C4-2B (cell line): Measurements from ENCODE around the gene TRUB2.
"Not testable (repeated sequence)": the region's sequence is repeated elsewhere in the genome, so short reads cannot be mapped to it uniquely, and the experiment has no call there.

ENCODE experiments used
- H3K27ac ChIP-seq: fragments of 450-650 bp; 2 replicates; pipeline ENCODE4 v1.5.1; 2017
- ZFX ChIP-seq: fragments of 450-650 bp; IDR thresholded peaks from 2 replicates; pipeline ENCODE4 v1.6.1; 2017
- TF ChIP-seq, protein P1 (sequence below): fragments of 450-650 bp; conservative IDR thresholded peaks from 2 replicates; pipeline ENCODE4 v1.5.1; 2017; ENCODE audit warnings: mild to moderate bottlenecking

Gene TRUB2

GRCh38 chr9:128280084-128280622, 42.1 kb downstream of the TRUB2 start:
- no peak for TF ChIP-seq ZFX
- TF ChIP-seq, protein P1, sequence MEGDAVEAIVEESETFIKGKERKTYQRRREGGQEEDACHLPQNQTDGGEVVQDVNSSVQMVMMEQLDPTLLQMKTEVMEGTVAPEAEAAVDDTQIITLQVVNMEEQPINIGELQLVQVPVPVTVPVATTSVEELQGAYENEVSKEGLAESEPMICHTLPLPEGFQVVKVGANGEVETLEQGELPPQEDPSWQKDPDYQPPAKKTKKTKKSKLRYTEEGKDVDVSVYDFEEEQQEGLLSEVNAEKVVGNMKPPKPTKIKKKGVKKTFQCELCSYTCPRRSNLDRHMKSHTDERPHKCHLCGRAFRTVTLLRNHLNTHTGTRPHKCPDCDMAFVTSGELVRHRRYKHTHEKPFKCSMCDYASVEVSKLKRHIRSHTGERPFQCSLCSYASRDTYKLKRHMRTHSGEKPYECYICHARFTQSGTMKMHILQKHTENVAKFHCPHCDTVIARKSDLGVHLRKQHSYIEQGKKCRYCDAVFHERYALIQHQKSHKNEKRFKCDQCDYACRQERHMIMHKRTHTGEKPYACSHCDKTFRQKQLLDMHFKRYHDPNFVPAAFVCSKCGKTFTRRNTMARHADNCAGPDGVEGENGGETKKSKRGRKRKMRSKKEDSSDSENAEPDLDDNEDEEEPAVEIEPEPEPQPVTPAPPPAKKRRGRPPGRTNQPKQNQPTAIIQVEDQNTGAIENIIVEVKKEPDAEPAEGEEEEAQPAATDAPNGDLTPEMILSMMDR: no peak
- H3K27ac ChIP-seq: no peak overlapping the region

GRCh38 chr9:128279088-128280073, 42.9 kb downstream of the TRUB2 start:
- not testable (repeated sequence) for H3K27ac ChIP-seq

DNA sequence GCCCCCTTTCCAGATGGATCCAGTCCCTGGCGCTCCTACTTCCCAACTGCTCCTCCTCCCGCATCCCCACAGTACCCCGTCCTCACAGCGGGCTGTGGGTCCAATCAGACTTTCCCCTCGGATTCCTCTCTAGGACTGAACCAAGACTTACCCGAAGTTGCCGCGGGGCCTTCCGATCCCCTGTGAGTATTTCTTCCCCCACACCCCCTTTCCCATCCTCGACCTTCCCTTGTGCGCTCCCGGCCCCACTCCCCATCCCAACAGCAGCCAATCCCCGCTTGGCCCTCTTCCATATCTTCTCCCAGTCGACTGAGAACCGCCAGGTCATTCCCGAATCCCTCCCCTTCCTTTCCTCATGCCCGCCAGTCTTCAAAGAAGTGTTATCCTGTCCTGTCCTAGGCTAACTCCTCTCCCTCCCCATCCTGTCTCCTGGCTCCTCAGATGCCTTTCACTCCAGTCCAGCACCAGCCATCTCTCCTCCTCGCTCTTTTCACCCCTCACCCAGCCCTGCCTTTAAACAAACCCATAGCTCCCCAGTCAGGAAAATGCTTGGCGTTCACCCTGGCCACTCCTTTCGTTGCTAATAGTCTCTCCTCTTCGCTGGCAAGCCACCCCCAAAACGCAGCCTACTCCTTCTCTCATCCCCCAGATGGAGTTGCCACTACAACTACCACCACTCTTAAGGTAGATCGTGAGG, 45.5 kb downstream of the TRUB2 start:
- H3K27ac ChIP-seq: peak overlapping the region; percentile 88
- no peak for TF ChIP-seq ZFX
- TF ChIP-seq, protein P1: no peak

DNA sequence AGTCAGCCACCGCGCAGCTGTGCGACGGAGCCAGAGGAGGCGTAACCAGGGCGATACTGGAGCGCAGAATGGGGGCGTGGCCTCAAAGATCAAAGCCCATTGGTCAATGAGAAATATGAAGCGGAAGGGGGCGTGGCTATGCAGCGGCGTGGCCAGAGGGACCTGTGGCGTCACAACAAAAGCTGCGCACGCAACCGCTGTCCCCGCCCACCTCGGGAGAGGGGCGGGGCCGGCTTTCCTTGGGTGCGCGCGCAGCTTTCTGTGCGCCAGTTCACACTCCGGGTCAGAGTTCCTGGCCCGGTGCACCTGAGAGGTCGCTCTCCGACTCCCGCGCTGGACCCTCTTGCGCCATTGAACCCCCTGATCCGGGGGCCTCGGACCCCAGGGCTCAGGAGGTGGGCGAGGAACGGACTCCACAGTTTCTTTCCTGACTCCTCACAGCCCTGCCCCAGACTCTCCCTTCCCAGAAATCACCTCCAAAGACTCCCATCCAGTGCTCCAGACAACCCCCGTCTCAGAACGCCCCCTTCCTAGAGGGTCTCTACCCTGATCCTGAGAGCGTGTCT, 46.2 kb downstream of the TRUB2 start, which contains the start of gene SWI5:
Gene SWI5 (plus strand): TSS at position 269 of the 566 bp plus-strand sequence.
- TF ChIP-seq, protein P1: no peak
- no peak for TF ChIP-seq ZFX
- peak within 1 kb of the TSS; percentile 88 for H3K27ac ChIP-seq

DNA sequence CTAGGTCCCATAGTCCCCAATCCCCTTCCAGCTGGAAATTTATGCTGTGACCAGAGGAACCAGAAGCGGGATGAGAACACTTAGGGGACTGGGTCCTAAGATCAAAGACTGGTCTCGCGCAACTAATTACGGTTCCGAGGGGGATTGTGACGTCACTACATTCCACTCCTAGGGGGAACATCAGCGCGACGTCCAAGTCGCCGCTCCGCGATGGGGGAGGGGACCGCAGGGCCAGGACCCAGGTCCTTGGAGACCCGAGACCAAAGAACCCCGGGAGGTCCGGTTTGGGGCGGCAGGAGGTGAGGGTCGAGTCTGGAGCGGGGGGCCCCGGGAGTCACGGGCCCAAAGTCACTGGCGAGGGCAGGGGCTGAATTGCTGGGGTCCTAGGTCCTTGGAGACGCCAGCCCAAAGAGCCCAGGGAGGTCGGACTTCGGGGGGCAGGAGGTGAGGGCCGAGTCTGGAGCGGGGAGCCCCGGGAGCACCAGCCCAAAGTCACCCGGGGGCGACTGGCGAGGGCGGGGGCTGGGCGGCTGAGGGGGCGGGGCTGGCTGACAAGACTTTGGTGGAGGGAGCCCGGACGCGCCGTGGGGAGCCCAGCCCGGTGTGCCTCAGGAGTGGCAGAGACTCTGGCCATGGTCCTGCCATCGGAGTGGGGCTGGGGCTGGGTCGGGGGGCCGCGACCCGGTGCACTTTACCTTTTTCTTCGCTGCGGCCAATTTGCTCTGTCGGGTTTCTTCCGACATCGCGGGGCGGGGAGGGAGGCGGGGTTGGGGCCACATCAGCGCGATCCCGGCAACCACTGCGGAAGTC, 46.8 kb downstream of the TRUB2 start, which contains the start of gene GOLGA2:
Gene GOLGA2 (minus strand): TSS at position 810 of the 810 bp plus-strand sequence. CDS start 31 bp downstream, at position 779.
- TF ChIP-seq, protein P1: no peak
- no peak for TF ChIP-seq ZFX
- H3K27ac ChIP-seq: peak within 1 kb of the TSS; percentile 88

GRCh38 chr9:128274245-128274644, 48.0 kb downstream of the TRUB2 start:
- no peak for TF ChIP-seq ZFX
- TF ChIP-seq, protein P1: no peak
- H3K27ac ChIP-seq: no peak overlapping the region

- TF ChIP-seq ZFX: no peak
- TF ChIP-seq, protein P1: no peak
- H3K27ac ChIP-seq: peak overlapping the region; percentile 25
Observed at GRCh38 chr9:128271512-128271911, 50.7 kb downstream of the TRUB2 start.
